GM12874 (cell line): ENCODE results near the gene UBE2Q1.

Source experiments
- CTCF ChIP-seq: IDR thresholded peaks from 2 replicates; pipeline ENCODE4 v1.5.1; 2011; ENCODE audit warnings: low read depth, mild to moderate bottlenecking, control low read depth, low read length, moderate library complexity; ENCODE audit not compliant: insufficient read depth

The UBE2Q1 gene

DNA sequence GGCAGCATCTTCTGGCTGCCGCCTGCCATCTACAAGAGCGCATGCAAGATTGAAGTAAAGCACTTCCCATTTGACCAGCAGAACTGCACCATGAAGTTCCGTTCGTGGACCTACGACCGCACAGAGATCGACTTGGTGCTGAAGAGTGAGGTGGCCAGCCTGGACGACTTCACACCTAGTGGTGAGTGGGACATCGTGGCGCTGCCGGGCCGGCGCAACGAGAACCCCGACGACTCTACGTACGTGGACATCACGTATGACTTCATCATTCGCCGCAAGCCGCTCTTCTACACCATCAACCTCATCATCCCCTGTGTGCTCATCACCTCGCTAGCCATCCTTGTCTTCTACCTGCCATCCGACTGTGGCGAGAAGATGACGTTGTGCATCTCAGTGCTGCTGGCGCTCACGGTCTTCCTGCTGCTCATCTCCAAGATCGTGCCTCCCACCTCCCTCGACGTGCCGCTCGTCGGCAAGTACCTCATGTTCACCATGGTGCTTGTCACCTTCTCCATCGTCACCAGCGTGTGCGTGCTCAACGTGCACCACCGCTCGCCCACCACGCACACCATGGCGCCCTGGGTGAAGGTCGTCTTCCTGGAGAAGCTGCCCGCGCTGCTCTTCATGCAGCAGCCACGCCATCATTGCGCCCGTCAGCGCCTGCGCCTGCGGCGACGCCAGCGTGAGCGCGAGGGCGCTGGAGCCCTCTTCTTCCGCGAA lies 12.9 kb upstream of the UBE2Q1 start:
- no peak for TF ChIP-seq CTCF

DNA sequence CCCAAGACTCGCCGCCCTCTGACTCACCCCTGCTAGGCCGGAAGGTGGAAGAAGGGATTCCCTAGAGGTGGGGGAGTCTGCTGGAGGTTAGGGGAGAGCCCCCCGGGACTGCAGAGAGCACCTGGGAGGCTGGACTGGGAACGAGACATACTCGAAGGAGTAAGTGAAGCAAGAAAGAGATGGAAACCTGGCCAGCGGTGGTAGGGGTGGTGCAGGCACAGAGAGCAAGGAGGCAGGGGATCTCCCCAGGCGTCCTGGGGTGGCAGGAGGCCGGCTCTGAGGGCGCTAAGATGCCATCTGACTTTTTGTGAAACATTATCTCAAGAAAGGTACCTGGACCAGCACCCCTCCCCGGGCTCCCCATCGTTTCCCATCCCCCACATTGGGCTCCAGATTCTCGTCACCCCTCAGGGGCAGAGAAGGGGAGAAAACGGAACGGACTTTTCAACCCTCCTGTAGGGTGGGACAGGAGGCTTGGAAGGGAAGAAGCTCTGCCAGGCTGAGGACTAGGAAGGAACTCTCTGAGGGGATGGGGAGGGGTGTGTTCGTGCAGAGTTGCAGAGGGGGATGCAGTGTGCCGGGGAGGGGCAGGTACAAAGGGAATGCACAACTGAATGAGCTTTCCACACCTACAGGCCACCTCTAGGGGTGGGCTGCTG lies 9.8 kb upstream of the UBE2Q1 start:
- no peak for TF ChIP-seq CTCF

GRCh38 chr1:154567386-154568156 lies 9.1 kb upstream of the UBE2Q1 start, which contains the start of gene CHRNB2:
Gene CHRNB2 (plus strand): TSS chr1:154567778. CDS start chr1:154568045, 267 bp downstream.
- TF ChIP-seq CTCF: no peak

DNA sequence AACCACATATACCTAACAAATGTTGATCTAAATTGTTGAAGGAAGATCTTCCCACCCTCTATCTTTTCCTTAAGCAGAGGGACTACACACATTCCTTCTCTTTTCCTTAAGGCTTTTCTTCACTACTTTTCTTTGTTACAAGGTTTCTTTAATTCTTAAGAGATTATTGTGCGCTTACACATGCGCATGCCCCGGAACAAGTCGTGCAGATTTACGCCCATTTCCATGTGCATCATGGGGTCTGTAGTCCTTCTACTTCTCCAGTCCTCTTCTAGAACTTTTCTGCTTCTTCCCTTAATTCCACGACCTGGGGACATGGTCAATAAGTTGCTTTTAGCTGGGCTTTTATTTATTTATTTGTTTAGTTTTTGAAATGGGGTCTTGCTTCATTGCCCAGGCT lies 7.4 kb upstream of the UBE2Q1 start:
- TF ChIP-seq CTCF: no peak

DNA sequence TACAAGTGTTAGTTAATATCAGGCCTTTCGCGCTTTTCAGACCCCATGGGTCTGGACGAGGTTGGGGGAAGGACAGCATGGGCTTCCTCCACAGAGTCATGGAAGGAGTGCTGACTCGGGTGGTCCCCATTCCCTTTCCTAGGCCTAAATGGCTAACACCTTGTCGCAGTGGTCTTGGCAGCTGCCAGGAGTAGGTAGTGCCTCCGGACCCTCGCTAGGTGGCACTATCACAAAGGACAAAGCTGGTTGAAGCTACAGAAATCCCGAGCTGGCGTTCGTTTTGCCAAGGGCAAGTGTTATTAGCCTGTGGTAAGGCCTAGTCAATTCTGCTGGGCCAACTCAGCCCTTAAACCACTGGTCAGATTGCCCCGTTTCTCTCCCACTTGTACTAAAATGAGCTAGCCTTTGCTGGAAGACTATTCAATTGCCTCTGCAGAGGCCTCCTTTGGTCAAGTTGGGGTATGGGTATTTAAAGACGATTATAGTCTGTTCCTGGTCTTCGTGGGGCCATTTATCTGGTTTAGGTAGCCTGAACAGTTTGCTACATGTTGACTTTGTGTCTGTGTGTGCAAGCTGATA lies 1.1 kb upstream of the UBE2Q1 start:
- peak; percentile 92 for TF ChIP-seq CTCF

GRCh38 chr1:154558720-154559465 lies 431 bp upstream of the UBE2Q1 start:
- no peak for TF ChIP-seq CTCF
